Fibroblast of the conjunctiva (primary cell): ENCODE results near the gene PCNX2.
"Not testable (repeated sequence)": the region's sequence is repeated elsewhere in the genome, so short reads cannot be mapped to it uniquely, and the experiment has no call there.

ENCODE experiments used
- DNase-seq: peaks from one replicate; pipeline ENCODE4 v3.0.0-alpha.2; 2010; ENCODE audit warnings: low read depth

PCNX2 gene

GRCh38 chr1:233097959-233098580 lies 197.5 kb downstream of the PCNX2 start:
- no peak for DNase-seq

- no peak for DNase-seq
These were observed 198.0 kb downstream of the PCNX2 start for GRCh38 chr1:233097546-233097945.

GRCh38 chr1:233094691-233095090 lies 200.8 kb downstream of the PCNX2 start:
- DNase-seq, result no peak

- no peak for DNase-seq
These were observed 201.3 kb downstream of the PCNX2 start for GRCh38 chr1:233094269-233094668.

- DNase-seq, result no peak
These were observed 204.6 kb downstream of the PCNX2 start for GRCh38 chr1:233090746-233091494.

- no peak for DNase-seq
These were observed 206.3 kb downstream of the PCNX2 start for GRCh38 chr1:233089251-233089650.

- no peak for DNase-seq
These were observed 206.9 kb downstream of the PCNX2 start for GRCh38 chr1:233088613-233089012.

- no peak for DNase-seq
These were observed 208.3 kb downstream of the PCNX2 start for GRCh38 chr1:233086961-233087881.

GRCh38 chr1:233085566-233085965 lies 210.0 kb downstream of the PCNX2 start:
- no peak for DNase-seq

GRCh38 chr1:233082778-233083550 lies 212.6 kb downstream of the PCNX2 start:
- no peak for DNase-seq

- no peak for DNase-seq
These were observed 213.8 kb downstream of the PCNX2 start for GRCh38 chr1:233081735-233082134.

GRCh38 chr1:233080827-233081226 lies 214.7 kb downstream of the PCNX2 start:
- not testable (repeated sequence) for DNase-seq

- no peak for DNase-seq
These were observed 215.2 kb downstream of the PCNX2 start for GRCh38 chr1:233080286-233080685.

- no peak for DNase-seq
These were observed 216.0 kb downstream of the PCNX2 start for GRCh38 chr1:233079574-233079973.

GRCh38 chr1:233078396-233078795 lies 217.1 kb downstream of the PCNX2 start:
- no peak for DNase-seq

GRCh38 chr1:233075915-233076295 lies 219.6 kb downstream of the PCNX2 start:
- DNase-seq, result no peak

GRCh38 chr1:233066087-233066486 lies 229.4 kb downstream of the PCNX2 start:
- no peak for DNase-seq

GRCh38 chr1:233065685-233066084 lies 229.8 kb downstream of the PCNX2 start:
- DNase-seq, result no peak

- DNase-seq, result no peak
These were observed 230.5 kb downstream of the PCNX2 start for GRCh38 chr1:233064988-233065387.

GRCh38 chr1:233063462-233063861 lies 232.1 kb downstream of the PCNX2 start:
- no peak for DNase-seq

- DNase-seq, result no peak
These were observed 234.3 kb downstream of the PCNX2 start for GRCh38 chr1:233061265-233061664.

- DNase-seq, result no peak
These were observed 235.0 kb downstream of the PCNX2 start for GRCh38 chr1:233060461-233060994.
